ENCODE data around the gene DDIT3.
"Not testable (repeated sequence)": the region's sequence is repeated elsewhere in the genome, so short reads cannot be mapped to it uniquely, and the experiment has no call there.

Gene DDIT3

GRCh38 chr12:57522011-57522886, 1.9 kb upstream of the DDIT3 start, which contains the start of gene MBD6:
Gene MBD6 (plus strand): TSS chr12:57522824. CDS start chr12:57524304, 1,480 bp downstream.
- H3K4me3 ChIP-seq (ENCODE audit: low read depth, low read length): peak within 1 kb of the TSS; percentile 92
- no peak for TF ChIP-seq CTCF (IDR thresholded peaks at IDR 0.05; ENCODE audit: insufficient read depth, low read depth, low read length, missing control alignments)
- DNase-seq (ENCODE audit: low read depth): peak; percentile 97

- TF ChIP-seq CTCF (IDR thresholded peaks at IDR 0.05; ENCODE audit: insufficient read depth, low read depth, low read length, missing control alignments): no peak
- peak overlapping the region; percentile 61 for H3K4me3 ChIP-seq (ENCODE audit: low read depth, low read length)
- no peak for DNase-seq (ENCODE audit: low read depth)
Observed at GRCh38 chr12:57521525-57522010, 1.3 kb upstream of the DDIT3 start.

GRCh38 chr12:57519796-57520052, 590 bp downstream of the DDIT3 start:
- DNase-seq (ENCODE audit: low read depth): peak; percentile 72
- no peak for TF ChIP-seq CTCF (IDR thresholded peaks at IDR 0.05; ENCODE audit: insufficient read depth, low read depth, low read length, missing control alignments)
- peak overlapping the region; percentile 74 for H3K4me3 ChIP-seq (ENCODE audit: low read depth, low read length)

- DNase-seq (ENCODE audit: low read depth): no peak
- peak overlapping the region; percentile 74 for H3K4me3 ChIP-seq (ENCODE audit: low read depth, low read length)
- no peak for TF ChIP-seq CTCF (IDR thresholded peaks at IDR 0.05; ENCODE audit: insufficient read depth, low read depth, low read length, missing control alignments)
Observed at GRCh38 chr12:57518920-57519795, 1.2 kb downstream of the DDIT3 start.

DNA sequence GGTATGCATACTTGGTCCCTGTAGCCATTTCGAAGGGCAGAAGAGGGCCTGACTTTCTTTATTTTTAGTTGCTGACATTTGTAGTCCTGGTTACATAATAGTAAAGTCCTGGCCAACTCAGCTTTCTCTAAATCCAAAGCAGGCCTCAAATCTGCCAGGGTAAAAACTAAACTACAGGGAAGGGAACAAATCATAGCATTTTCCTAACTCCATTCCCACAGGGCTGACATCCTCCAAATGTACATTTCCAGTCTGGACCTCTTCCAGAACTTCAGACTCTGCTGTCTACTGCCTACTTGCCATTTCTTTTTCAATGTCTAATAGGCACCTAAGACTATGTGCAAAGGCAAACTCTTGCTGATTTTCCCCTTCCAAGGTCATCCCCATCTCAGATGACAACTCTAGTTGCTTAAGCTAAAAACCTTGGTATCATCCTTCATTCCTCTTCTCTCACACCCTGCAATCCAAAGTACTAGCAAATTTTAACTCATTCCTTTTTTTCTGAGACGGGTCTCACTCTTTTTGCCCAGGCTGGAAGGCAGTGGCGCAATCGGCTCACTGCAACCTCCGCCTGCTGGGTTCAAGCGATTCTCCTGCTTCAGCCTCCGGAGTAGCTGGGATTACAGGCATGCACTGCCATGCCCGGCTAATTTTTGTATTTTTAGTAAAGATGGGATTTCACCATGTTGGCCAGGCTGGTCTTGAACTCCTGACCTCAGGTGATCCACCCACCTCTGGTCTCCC, 2.0 kb downstream of the DDIT3 start:
- no peak for TF ChIP-seq CTCF (IDR thresholded peaks at IDR 0.05; ENCODE audit: insufficient read depth, low read depth, low read length, missing control alignments)
- DNase-seq (ENCODE audit: low read depth): no peak
- no peak overlapping the region; the same call in 1 of the 2 replicates for H3K4me3 ChIP-seq (ENCODE audit: low read depth, low read length)

- not testable (repeated sequence) for DNase-seq (ENCODE audit: low read depth); H3K4me3 ChIP-seq (ENCODE audit: low read depth, low read length)
Observed at GRCh38 chr12:57517718-57518117, 2.6 kb downstream of the DDIT3 start.

All from GM12865 (cell line).